Iris pigment epithelial cell (primary cell): ENCODE measurements around the gene CFAP77.
"Not testable (repeated sequence)": the region's sequence is repeated elsewhere in the genome, so short reads cannot be mapped to it uniquely, and the experiment has no call there.

Source experiments
- DNase-seq: peaks from one replicate; pipeline ENCODE4 v3.0.0-alpha.2; 2011; ENCODE audit warnings: low read depth

The CFAP77 gene

DNA sequence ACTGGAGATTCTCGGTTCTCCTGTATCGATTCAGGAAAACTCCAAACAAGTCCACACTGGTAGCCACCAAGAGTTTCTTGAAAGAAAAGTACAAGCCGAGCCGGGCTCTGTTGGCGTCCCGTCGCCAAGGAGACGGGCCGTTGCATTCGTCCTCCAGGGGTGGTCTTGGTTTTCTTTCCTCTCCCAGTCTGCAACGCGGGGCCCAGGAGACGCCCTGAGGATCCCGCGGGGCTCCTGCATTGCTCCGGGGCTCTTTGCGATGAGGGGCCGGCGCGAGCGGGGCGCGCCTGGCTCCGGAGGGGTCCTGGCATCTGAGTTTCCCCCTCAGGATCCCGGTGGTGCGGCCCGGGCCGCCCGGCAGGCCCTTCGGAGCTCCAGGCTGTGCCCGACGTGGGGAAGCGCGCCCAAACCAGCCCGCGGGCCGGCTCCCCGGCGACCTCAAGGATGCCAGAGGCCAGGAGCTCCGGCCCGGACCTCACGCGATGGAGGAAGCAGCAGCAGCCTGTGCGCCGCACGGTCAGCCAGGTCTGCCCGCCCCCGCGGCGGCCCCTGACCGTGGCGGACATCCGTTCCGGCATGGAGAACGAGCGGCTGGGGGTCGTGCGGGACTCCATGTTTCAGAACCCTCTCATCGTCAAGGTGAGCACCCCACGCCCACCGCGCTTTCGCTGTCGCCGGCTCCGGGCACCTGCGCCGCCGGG is at the start of gene CFAP77:
Gene CFAP77 (plus strand): TSS at position 384 of the 701 bp plus-strand sequence. CDS start 61 bp downstream, at position 445.
- DNase-seq, result peak; percentile 51

GRCh38 chr9:132364068-132364467 is 45.9 kb upstream of the CFAP77 start:
- no peak for DNase-seq

DNA sequence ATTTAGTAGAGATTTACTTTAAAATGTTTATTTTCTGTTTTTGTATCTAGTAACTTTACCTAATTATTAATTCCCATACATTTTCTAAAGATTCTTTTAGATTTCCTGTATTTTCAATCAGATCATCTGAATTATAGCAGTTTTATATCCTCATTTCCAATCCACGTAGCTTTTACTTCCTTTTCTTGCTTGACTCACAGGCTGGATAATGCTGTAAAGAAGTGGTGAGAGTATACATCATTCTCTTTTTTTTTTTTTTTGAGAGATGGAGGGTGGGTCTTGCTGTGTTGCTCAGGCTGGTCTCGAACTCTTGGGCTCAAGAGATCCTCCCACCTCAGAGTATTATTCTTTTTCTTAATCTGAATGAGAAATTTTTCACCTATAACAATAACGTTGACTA is 44.0 kb upstream of the CFAP77 start:
- no peak for DNase-seq

GRCh38 chr9:132366481-132366880 is 43.5 kb upstream of the CFAP77 start:
- no peak for DNase-seq

DNA sequence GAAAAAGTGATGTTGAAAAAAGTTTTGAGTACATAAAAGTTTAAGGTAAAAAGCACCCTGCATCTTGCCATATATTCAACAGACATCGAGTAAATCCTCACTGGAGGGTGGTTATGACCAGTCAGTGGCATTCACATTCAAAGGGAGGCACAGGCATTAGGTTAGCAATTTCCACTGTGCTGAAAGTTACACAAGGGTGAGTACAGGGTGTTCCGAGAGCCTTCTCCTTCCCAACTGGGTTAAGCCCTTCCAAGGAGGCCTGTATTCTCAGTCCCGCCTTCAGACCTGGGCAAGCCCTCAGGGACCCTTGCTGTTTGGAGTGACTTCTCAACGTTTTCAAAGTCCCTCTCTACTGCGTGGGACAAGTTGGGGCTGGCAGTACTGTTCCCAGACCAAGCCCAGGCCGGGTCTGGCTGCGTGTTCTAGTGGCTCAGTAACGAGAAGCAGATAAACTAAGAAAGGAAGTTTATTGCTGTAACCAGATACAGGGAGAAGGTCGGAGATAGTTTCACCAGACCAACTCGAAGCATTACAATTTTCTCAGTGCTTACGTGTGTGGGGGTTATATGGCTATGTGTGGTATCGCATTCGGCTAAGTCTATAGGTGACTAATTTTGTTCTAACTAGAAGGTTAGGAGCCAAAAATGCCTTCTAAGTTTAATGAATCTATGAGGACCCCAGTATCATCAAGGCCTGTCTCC is 42.2 kb upstream of the CFAP77 start:
- DNase-seq, result peak; percentile 53

GRCh38 chr9:132369421-132369820 is 40.6 kb upstream of the CFAP77 start:
- no peak for DNase-seq

DNA sequence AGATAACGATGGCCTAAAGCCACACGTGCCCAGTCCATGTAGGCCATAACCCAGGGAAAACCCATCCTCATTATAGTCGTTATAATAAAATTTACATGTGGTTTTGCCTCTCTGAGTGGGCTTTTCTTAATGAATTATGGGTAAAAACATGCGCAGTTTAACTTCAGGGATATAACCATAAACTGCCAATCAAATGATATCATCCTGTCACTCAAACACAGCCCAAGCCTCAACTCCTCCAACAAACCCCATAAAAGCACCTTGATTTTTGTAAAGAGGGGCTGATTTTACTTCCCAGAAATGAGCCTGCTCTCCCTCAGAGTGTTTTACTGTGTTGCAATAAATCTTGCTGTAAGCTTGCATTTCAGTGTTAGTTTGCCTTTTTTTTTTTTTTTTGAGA is 39.4 kb upstream of the CFAP77 start:
- DNase-seq, result no peak

DNA sequence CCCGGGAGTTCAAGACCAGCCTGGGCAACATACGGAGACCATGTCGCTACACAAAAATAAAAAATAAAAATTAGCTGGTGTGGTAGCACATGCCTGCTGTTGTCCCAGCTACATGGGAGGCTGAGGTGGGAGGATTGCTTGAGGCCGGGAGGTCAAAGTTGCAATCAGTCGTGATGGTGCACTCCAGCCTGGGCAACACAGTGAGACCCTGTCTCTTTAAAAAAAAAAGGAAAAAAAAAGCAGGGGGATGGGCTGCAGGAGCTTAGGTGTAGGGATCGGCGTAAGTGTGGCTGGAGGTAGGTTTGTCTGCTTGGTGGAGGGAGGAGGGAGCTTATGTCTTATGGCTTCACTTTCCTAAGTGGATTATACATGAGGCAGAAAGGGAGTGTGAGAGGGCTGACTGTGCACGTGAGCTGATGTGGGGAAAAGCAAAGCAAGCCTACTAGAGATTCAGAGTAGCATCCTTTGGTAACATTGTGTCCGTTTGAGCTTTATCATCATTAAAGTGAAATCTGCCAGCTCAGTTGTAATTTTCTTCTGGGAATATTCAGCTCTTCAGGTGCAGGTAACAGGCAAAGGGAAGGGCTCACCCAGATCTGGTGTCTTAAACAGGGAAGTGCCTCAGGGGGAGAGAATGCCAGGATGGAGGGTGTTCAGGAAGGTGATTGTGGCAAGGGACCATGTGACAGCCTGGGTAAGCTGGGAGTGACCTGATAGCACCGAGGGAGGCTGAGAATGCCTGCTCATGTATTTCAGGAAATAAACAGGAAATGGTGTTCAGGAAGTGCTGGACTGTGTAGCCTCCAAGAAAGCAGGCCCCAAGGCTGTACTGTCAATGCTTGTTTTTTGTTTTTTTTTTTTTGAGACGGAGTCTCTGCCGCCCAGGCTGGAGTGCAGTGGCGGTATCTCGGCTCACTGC is 37.6 kb upstream of the CFAP77 start:
- peak; percentile 55 for DNase-seq

DNA sequence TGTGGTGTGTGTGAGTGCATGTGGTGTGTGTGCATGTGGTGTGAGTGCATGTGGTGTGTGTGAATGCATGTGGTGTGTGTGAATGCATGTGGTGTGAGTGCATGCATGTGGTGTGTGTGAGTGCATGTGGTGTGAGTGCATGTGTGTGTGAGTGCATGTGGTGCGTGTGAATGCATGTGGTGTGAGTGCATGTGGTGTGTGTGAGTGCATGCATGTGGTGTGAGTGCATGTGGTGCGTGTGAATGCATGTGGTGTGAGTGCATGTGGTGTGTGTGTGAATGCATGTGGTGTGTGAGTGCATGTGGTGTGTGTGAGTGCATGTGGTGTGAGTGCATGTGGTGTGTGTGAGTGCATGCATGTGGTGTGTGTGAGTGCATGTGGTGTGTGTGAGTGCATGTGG is 32.2 kb upstream of the CFAP77 start:
- not testable (repeated sequence) for DNase-seq

GRCh38 chr9:132378416-132378815 is 31.6 kb upstream of the CFAP77 start:
- DNase-seq, result not testable (repeated sequence)

DNA sequence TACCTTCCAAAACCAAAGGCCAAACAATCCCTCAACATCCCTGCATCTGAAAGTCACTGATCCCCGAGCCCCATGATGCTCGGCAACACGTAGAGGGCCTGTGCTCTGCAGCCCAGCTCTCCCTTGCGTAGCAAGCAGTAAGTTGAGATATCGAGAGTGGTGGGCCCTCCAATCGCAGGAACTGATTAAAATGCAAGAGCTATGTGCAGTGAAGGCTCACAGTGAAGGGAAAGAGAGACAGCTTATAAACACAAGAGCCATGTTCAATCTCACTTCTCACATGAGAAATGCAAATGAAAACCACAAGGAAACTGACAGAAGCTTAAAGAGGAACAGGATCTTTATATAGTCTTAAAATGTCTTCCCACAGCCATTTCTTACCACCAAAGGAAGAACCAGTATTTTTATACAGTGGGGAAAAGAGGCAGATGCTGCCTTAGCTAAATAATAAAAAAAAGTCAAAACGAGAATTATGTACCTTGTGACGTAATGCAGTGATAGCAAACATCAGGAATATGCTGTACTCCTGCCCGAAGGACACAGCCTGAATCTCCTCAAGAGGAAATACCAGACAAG is 28.0 kb upstream of the CFAP77 start:
- no peak for DNase-seq

- no peak for DNase-seq
Measured at GRCh38 chr9:132383462-132383883, 26.5 kb upstream of the CFAP77 start.

DNA sequence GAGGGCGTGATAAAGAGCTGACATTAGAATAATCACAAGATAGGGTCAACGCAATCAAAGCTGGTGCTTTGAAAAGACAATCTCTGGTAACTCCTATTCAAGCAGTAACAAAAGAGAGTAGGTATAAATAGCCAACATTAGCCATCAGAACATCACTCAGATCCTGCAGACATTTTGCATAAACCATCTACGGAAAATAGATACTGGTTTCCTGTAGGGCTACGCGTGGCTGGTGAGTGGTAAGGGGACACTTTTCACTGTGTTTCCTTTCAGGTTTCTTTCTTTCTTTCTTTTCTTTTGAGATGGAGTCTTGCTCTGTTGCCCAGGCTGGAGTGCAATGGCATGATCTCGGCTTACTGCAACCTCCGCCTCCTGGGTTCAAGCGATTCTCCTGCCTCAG is 25.6 kb upstream of the CFAP77 start:
- no peak for DNase-seq

- no peak for DNase-seq
Measured at GRCh38 chr9:132387133-132387532, 22.9 kb upstream of the CFAP77 start.

DNA sequence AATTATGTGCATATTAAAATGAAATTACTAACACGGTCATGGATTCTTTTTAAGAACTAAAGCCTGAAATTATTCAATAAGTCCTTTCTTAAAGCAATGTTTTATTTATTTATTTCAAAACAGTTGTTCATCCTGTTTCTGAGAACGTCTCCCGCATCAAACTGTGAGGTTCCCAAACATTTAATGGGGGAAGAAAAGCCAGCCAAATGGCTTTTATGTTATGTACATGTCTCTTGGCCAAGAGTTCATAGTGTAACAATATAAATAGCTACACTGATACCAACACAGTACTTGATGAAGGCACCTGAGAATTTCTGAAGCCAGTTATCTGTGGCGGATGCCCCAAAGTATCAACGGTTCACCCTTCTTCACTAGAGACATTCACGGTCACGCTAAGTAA is 19.0 kb upstream of the CFAP77 start:
- no peak for DNase-seq

DNA sequence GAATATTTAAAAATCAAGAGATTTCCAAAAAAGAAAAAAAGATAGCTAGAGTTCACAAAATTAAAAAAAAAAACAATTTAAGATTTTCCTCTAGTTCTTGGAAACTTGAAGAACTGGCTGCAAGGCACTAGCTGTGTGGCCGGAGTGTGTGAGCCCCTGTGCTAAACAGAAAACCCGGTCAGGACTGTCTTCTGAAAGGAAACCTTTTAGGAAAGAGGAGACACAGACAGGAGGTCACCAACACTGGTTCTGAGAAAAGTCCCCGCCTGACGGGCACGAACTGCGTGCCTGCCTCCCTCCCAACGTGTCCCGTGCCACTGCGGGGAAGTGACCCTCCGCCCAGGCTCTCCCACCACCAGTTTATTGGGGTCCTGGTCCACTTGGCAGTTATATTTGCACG is 18.6 kb upstream of the CFAP77 start:
- DNase-seq, result no peak

- DNase-seq, result no peak
Measured at GRCh38 chr9:132395560-132395959, 14.5 kb upstream of the CFAP77 start.

DNA sequence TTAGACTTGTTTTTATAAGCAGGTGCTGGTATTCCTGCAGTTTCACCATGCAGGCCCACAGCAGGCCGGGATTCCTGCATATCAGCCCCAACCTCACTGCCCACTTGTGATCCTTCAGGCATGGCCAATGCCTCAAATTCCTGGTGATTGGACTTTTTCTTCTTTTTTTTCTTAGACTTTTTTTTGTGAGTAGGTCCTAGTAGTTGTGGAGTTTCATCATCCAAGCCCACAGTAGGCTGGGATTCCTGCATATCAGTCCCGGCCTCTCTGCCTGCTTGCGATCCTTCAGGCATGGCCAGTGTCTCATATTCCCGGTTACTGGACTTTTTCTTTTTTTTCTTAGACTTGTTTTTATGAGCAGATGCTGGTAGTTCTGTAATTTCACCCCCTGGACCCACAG is 8.2 kb upstream of the CFAP77 start:
- DNase-seq, result no peak

GRCh38 chr9:132404228-132404881 is 5.7 kb upstream of the CFAP77 start:
- DNase-seq, result peak; percentile 8

GRCh38 chr9:132406554-132407122 is 3.4 kb upstream of the CFAP77 start, which contains the start of gene TTF1:
Gene TTF1 (minus strand): TSS chr9:132406840. CDS start chr9:132402821, 4,019 bp downstream.
- peak; percentile 90 for DNase-seq

DNA sequence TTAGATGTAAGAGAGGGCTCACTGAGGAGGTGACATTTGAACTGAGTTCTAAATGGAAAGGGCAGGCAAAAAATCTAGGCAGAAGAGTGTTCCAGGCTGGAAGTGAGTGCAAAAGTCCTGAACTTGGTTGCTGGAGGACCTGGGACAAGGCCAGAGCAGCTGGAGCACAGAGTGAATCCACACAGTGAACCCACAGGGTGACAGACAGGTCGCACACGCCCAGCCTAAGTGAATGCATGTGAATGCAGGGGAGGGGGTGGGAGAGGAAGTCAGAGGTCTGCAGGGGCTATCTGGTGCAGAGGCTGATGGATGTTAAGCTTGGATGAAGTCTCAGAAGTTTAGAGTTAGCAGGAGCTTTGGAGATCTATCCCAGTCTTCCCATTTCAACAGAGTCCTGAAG is 2.8 kb upstream of the CFAP77 start:
- no peak for DNase-seq
